ENCODE measurements around the gene PAX5. TPM values are rescaled to one million over a fixed set of nuclear protein-coding genes. Genes with fewer than 3 reads are reported as not detected.

PAX5 gene
- polyA plus RNA-seq, 1 donor from 2014 or later: not detected

DNA sequence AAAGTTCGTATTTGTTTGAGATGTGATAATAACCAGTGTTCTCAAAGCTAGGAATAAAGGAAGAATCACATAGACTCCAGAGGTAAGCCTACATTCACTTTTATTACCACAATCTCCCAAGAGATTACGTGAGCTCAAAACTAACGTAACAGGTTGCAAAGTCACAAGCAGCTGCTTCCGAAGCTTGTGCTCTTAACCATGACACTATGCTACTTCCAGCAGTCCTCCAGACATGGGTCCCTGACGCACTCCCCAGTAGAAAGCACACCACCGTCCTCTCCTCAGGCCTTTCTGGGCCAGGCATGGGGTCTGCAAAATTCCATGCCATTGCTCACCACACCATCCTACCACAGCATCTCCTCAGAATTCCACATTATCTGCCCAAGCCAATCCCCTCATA lies 84.6 kb downstream of the PAX5 start:
- Histone ChIP-seq H3K9me3 (ENCODE audit: low read length) (no peaks in the 10 kb centered on the region), H4K20me1 (ENCODE audit: insufficient read depth) (no peaks in the 10 kb centered on the region), H3K4me2 (ENCODE audit: low read length) (no peak overlapping the region), H3K27me3 (ENCODE audit: insufficient read depth, low read depth, low read length) (no peaks in the 10 kb centered on the region), H3K79me2 (replicated peaks; ENCODE audit: insufficient read depth, low read length) (no peaks in the 10 kb centered on the region), H3K27ac (ENCODE audit: low read length) (no peak overlapping the region), H2AFZ (ENCODE audit: low read depth, low read length) (no peak overlapping the region), H3K4me3 (ENCODE audit: low read length) (no peak overlapping the region), H3K9me2 (ENCODE audit: insufficient read depth, low read length) (no peaks in the 10 kb centered on the region), H3K36me3 (ENCODE audit: insufficient read depth, low read length) (no peaks in the 10 kb centered on the region), H3K9ac (ENCODE audit: low read length) (no peak overlapping the region), H3F3A (ENCODE audit: insufficient read depth, low read length, poor library complexity, severe bottlenecking) (no peaks in the 10 kb centered on the region)
- TF ChIP-seq, protein P1, sequence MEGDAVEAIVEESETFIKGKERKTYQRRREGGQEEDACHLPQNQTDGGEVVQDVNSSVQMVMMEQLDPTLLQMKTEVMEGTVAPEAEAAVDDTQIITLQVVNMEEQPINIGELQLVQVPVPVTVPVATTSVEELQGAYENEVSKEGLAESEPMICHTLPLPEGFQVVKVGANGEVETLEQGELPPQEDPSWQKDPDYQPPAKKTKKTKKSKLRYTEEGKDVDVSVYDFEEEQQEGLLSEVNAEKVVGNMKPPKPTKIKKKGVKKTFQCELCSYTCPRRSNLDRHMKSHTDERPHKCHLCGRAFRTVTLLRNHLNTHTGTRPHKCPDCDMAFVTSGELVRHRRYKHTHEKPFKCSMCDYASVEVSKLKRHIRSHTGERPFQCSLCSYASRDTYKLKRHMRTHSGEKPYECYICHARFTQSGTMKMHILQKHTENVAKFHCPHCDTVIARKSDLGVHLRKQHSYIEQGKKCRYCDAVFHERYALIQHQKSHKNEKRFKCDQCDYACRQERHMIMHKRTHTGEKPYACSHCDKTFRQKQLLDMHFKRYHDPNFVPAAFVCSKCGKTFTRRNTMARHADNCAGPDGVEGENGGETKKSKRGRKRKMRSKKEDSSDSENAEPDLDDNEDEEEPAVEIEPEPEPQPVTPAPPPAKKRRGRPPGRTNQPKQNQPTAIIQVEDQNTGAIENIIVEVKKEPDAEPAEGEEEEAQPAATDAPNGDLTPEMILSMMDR (IDR thresholded peaks at IDR 0.05; ENCODE audit: poor library complexity, severe bottlenecking): no peak

DNA sequence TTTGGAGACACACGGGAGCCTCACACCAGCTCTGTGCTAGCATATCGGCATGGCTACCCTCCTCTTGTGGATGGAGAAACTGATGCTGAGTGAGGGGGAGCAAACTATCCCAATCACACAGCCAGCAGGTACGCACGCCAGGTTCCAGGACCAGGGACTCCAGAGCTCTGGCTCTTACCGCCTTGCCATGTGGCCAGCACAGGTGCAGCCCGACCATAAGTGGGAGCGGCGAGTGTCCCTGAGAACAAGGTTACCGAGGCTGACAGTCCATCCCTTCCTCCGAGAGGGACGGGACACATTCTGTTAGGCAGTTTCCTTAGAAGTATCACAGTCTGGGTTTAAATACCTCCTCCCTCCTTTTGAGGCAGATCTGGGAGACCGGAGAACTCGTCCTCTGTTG lies 86.0 kb downstream of the PAX5 start:
- no peaks in the 10 kb centered on the region for H3F3A ChIP-seq (ENCODE audit: insufficient read depth, low read length, poor library complexity, severe bottlenecking)
- TF ChIP-seq, protein P2, sequence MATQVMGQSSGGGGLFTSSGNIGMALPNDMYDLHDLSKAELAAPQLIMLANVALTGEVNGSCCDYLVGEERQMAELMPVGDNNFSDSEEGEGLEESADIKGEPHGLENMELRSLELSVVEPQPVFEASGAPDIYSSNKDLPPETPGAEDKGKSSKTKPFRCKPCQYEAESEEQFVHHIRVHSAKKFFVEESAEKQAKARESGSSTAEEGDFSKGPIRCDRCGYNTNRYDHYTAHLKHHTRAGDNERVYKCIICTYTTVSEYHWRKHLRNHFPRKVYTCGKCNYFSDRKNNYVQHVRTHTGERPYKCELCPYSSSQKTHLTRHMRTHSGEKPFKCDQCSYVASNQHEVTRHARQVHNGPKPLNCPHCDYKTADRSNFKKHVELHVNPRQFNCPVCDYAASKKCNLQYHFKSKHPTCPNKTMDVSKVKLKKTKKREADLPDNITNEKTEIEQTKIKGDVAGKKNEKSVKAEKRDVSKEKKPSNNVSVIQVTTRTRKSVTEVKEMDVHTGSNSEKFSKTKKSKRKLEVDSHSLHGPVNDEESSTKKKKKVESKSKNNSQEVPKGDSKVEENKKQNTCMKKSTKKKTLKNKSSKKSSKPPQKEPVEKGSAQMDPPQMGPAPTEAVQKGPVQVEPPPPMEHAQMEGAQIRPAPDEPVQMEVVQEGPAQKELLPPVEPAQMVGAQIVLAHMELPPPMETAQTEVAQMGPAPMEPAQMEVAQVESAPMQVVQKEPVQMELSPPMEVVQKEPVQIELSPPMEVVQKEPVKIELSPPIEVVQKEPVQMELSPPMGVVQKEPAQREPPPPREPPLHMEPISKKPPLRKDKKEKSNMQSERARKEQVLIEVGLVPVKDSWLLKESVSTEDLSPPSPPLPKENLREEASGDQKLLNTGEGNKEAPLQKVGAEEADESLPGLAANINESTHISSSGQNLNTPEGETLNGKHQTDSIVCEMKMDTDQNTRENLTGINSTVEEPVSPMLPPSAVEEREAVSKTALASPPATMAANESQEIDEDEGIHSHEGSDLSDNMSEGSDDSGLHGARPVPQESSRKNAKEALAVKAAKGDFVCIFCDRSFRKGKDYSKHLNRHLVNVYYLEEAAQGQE (IDR thresholded peaks at IDR 0.05; ENCODE audit: borderline replicate concordance): no peak
- TF ChIP-seq POLR2AphosphoS5 (IDR thresholded peaks at IDR 0.05) (no peak), EP300 (conservative IDR thresholded peaks at IDR 0.05; ENCODE audit: poor library complexity, severe bottlenecking) (no peak), MXI1 (conservative IDR thresholded peaks at IDR 0.05; ENCODE audit: poor library complexity, severe bottlenecking) (no peak), EZH2 (IDR thresholded peaks at IDR 0.05; ENCODE audit: borderline replicate concordance, insufficient read depth, low read length, poor library complexity, severe bottlenecking) (no peak), TAF1 (IDR thresholded peaks at IDR 0.05; ENCODE audit: low read depth) (no peak), SMC3 (conservative IDR thresholded peaks at IDR 0.05; ENCODE audit: poor library complexity) (no peak), RAD21 (conservative IDR thresholded peaks at IDR 0.05) (no peak)
- TF ChIP-seq, protein P1 (IDR thresholded peaks at IDR 0.05; ENCODE audit: poor library complexity, severe bottlenecking): no peak
- no peak overlapping the region for H3K4me2 ChIP-seq (ENCODE audit: low read length)
- no peak overlapping the region for H2AFZ ChIP-seq (ENCODE audit: low read depth, low read length)
- no peaks in the 10 kb centered on the region for H3K36me3 ChIP-seq (ENCODE audit: insufficient read depth, low read length)
- H3K9me2 ChIP-seq (ENCODE audit: insufficient read depth, low read length): no peaks in the 10 kb centered on the region
- no peaks in the 10 kb centered on the region for H3K27me3 ChIP-seq (ENCODE audit: insufficient read depth, low read depth, low read length)
- no peaks in the 10 kb centered on the region for H4K20me1 ChIP-seq (ENCODE audit: insufficient read depth)
- no peak overlapping the region for H3K27ac ChIP-seq (ENCODE audit: low read length)
- no peak overlapping the region for H3K4me3 ChIP-seq (ENCODE audit: low read length)
- H3K9ac ChIP-seq (ENCODE audit: low read length): no peak overlapping the region
- H3K79me2 ChIP-seq (replicated peaks; ENCODE audit: insufficient read depth, low read length): no peaks in the 10 kb centered on the region
- H3K9me3 ChIP-seq (ENCODE audit: low read length): no peaks in the 10 kb centered on the region
